HG03558 (cell line): ENCODE results near the gene VIPAS39.
"Not testable (repeated sequence)": the region's sequence is repeated elsewhere in the genome, so short reads cannot be mapped to it uniquely, and the experiment has no call there.

Experiments
- ATAC-seq: cut with Tn5 transposase; IDR thresholded peaks from one replicate; pipeline ENCODE4 v1.9.1; 2021; ENCODE audit warnings: moderate number of reproducible peaks; ENCODE audit not compliant: unreplicated experiment; ENCODE audit errors: extremely low read depth

The VIPAS39 gene

DNA sequence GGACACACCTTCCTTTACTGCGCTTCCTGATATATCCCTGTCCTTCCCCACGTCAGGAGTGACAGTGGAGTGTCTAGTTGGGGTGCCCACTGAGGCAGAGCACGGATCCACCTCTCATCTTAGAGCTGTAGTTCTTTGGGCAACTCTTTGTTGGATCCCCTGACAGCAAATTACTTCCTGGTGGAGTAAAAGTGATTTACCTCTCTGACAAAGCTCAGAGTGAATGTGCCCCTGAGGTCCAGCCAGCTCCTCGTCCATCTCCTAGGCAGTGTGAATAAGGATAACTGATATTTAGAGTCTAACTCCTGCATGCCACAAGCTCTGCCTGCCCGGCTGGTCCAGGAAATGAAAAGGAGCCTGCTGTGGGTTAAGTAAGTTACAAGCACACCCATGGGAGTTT lies 16.5 kb upstream of the VIPAS39 start:
- ATAC-seq = no peak

DNA sequence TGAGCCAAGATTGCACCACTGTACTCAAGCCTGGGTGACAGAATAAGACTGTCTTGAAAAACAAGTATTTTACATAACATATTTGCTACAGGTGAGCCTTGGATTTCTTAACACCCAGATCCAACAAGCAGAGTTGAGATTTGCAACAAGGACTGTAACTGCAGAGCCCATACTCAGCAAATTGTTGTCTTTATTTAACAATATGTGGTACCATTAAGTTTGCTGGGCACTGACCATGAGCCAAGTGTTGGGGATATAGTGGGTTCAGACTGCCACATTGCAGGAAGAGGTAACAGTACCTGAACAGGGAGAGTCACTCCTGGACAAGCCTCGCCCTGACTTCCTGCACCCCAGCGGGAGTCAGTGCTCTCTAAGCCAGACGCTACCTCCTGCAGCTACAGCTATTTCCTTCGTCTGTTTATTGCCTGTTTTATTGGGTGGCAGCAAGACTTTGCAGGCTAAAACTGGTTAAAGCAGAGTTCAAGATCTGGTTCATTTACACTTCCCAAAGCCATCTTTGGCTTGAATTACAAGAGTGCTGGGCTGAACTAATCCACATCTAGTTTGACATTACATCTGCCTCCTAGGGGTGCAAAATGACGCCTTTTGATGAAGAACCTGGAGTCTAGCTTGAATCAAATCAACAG lies 12.9 kb upstream of the VIPAS39 start:
- no peak for ATAC-seq

DNA sequence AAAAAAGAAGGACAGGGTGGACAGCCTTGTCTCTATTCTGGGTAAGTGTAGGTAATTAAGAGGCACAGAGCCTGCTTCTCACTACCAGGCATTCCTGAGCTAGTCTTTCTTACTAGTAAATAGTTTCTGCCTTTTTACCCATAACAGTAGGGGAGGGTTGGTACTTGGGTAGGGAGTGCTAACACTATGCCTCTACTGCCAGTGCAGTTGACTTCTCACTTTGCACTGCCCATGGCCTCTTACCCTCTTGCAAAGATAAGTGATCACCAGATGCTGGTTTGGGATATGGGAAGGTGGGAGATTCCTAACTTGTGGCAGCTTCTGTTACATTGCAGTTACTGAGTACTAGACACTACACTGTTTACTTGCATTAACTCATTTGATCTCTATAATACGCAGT lies 12.1 kb upstream of the VIPAS39 start:
- ATAC-seq = no peak

DNA sequence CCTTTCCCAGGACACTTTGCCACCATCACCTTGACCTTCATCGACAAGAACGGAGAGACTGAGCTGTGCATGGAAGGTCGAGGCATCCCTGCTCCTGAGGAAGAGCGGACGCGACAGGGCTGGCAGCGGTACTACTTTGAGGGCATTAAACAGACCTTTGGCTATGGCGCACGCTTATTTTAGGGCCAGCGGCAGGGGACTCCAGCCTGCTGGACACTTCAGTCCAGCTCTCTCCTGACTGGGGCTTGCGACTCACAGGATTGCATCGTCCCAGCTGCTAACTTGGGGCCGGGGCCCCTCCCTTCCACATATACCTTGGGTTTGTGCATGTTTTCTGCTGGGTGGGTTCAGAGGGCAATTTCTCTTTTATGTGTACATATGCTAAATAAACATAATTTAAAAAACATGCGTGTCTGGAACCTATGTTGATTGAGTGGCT lies 11.7 kb upstream of the VIPAS39 start:
- ATAC-seq = no peak

DNA sequence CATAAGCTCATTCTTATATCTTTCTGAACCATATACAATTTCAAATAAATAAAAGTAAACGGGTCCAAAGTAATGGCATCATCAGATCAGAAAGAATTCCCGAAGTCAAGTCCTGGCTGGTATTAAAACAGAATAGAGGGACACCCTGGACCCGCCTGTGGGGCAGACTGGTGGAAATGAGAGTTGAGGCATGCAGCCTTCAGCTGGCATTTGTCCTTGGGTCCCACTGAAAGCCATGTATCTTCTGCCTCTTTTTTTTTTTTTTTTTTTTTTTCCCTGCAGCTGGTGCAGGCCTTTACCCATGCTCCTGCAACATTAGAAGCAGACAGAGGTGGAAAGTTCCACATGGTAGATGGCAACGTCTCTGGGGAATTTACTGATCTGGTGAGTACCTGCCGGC lies 10.4 kb upstream of the VIPAS39 start:
- no peak for ATAC-seq

DNA sequence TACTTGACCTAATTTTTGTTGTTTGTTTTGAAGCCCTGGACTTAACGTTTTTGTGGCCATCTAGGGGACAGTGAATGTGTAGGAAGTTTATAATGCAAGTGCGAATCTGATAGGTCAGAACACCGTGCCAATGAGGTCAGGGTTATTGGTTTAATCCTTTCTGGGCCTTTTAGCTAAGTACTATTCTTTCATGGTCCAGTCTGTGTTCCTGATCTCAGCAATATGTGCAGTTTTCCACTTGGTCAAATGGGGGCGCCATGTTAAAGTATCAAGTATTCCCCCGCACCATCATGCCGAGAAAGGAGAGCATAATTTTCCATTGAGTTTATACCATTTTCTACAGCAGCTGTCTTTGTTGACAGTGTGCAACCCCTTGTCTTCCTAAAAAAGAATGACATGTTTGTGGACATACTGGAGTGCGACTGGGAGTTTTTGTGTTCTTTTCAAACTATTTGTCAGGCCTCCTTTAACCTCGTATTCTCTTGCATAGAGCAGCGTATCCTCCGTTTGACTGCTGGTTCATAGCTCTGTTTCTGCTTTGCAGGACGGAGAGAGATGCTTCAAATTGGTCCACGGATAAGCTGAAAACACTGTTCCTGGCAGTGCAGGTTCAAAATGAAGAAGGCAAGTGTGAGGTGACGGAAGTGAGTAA lies 1.8 kb upstream of the VIPAS39 start:
- no peak for ATAC-seq

DNA sequence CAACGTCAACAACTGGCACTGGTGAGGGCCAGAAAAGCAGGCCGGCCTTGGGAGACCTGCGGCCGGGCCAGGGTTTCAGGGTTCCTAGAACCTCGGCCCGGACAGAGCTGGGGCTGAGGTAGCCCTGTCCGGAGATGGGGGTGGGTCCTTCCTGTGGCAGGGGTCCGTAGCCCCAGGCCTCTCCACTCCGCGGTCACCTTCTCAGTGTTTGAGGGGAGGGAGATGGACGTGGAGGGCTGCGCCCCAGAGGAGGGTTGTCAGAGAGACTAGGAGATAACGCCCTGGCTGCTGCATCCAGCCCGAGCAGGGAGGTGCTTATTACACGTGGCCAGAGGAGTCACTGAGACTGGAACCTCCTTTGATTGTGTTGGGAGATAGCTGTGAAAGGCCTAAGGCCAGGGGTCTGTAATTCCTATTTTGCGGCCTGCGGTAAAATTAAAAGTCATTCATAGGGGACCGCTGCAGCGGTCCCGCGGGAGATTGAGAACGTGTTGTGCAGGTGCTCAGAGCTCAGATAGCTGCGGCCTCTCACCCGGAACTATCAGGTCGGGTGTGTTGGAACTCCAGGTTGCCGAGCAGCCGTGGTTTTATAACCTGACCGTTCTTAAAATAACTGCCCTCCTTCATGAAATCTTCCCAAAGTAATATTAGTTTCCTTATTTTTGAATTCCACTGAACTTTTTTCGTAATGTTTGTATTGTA lies 999 bp upstream of the VIPAS39 start:
- no peak for ATAC-seq

DNA sequence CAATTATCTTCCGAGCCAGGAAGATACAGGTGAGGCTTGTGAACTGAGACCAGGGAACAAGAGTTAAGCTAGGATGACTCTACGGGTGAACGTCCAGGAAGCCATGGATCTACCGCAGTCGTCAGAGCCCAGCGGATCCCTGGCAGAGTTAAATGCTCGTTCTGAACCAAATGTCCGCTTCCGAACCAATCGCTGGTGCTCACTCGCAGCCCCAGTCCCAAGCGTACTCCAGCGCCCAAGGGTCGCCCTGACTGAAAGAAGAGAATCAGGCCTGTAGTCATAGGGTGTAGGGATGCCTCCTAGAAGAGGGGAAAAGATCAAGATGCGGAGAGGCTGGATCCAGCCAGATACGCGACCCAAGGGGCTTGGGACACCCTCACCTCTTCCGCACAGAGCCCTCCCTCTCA lies 283 bp downstream of the VIPAS39 start:
- no peak for ATAC-seq

DNA sequence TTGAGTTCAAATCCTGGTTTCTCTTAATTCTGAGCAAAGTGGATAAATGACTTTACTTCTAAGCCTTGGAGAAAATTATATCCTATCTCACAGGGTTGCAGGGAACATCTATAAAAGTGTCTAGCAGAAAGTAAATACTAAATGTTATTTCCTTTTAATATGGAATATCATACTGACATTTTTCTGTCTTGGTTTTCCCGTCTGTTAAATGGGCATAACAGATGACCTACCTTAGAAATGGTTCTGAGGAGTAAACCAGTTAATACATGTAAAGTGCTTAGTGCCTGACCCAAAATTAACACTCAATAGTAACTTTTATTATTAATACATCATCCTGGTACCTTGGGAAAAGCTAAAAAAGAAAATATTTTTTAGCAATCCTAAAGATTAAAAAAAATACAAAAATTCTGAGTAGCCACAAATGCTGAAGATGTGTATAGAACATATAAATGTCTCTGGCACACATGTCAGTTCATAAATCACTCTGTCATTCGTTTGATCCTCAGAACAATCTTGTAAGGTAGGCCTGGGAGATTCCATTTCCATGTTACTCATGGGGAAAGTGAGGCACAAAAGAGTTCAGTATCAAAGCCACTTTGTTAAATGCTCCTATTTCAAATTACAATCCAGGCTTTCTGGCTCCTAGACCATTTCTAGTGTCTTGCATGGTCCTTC lies 1.3 kb downstream of the VIPAS39 start:
- ATAC-seq = no peak

DNA sequence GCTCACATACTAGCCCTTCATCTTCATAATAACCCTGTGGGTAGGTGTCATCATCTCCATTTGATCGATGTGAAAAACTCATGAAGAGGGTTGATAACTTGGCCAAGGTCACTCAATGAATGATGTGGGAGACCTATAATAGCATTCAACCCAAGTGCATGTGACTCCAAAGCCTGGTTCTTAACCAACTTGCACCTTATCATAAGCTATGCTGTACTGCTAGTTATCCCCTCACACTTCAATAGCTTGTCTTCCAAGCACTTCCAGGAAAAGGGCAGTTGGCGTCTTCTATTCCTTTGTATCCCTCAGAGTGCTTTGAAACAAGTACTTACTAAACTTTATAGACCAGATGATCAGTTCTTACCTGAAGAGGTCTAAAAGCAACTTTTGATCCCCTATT lies 15.2 kb downstream of the VIPAS39 start:
- ATAC-seq = no peak

DNA sequence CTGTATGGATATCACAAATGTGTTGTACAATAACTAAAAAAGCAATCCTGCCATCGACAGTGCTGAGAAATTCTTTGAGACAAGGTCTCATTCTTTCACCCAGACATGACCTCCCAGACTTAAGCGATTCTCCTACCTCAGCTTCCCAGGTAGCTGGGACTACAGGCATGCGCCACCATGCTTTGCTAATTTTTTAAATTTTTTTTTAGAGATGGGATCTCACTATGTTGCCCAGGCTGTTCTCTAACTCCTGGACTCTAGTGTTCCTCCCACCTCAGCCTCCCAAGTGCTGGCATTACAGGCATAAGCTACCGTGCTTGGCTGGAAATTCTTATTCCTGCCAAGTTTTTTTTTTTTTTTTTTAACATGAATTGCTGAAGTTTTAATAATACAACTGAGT lies 17.5 kb downstream of the VIPAS39 start:
- ATAC-seq = no peak

DNA sequence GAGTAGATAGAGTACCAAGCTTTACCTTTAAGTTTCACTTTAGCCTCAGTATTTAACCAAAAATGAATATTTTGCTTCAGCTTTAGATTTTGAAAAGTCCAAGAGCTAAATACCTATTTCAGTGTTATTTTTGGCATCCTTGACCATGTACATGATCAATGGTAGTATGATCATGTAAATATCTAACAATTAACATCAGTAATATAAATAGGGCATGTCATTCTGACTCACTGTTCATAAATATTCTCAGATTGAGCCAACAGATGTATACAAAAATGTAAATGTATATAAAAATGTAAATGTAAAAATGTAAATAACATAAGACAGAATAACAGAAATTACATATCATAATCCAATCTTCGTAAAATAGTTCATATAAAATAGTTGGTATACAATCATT lies 18.8 kb downstream of the VIPAS39 start:
- no peak for ATAC-seq

DNA sequence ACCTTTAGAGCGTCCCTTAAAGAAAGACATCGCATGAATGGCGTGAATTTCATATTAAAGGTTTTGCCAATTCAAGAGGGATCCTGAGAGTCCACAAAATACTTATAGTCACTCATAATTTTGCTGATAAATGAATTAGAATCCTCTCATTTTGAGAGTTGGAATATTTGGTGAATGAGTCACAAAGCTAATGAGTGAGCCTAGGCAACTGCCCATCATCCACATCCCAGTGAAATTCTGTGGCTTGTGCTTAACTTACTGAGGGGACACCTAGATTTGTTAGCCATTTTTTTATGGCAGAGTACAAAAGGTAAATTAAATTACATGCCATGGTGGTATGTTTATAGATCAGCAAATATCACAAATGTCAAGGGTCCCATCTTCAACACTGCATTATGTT lies 21.4 kb downstream of the VIPAS39 start:
- no peak for ATAC-seq

DNA sequence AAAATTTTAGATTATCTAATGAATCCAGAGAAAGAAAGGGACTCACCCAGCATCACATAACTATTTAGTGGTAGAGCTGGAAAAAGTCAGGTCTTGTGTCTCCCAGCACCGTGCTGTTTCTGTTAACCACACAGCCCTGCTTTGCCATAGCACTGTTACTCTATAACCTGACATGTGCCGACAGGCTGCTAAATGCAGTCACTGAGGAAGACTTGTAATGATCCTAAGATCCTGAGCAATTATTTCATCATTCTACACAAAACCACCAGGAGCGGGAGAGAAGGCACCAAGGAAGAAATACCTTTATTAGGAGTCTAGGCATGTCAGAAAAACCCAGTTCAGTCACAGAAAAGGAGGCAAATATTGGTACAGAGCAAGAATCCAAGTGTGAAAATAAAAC lies 31.0 kb downstream of the VIPAS39 start:
- no peak for ATAC-seq

DNA sequence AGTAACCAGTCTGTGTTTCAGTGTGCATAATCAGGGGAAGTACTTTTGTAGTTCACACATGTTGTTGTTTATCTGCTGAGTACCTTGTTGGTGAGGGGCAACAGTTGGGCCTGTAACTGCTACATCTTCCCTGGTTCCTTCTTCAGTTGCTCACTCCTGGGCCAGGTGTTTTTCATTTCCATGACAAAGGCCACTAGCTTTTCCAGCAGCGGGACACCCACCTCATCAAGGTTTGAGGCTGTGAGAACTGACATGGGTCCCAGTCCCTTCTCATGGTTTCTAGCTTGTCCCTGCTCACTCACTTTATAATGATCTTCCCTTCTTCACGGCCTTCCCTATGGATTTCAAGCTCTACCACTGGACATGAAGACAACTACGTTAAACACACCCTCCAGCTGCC lies 32.5 kb downstream of the VIPAS39 start:
- no peak for ATAC-seq

DNA sequence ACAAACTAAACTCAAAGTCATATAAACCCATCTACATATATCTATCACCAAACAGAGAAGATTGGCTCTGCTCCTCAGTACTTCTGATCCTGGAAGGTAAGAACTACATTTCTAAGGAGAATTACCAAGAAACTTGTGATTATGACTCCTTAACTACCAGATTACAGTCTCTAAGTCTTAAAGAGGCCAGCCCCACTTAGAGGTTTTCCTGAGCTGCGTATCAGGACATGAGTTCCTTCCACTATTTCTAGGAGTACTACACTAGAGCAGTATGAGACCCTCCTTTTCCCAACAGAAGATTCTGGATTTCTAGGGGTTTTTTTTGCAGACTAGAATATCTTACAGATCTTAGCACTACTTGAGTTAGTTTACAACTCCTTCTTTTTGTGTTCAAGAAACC lies 34.0 kb downstream of the VIPAS39 start, which contains the start of gene NOXRED1:
Gene NOXRED1, minus strand, starts transcription at position 101 of the 400 bp plus-strand sequence. CDS start 634 bp downstream, outside the sequence.
- ATAC-seq = no peak

DNA sequence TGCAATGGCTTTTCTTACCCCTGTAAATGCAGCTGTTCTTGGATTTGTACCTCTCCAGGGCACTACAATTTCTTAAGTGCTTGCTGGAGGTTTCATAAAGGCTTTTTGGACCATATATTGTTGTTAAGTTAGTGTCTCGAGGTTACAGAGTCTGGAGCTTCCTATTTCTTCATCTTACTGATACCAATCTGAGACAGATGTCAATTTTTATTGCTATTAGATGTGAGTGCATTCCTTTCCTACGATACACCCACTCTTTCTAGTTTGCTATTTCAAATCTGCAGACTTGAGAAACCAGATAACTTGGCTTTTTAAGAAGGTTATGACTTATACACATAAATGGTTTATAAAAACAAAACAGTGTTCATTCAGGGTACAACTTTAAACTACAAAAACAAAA lies 36.2 kb downstream of the VIPAS39 start:
- no peak for ATAC-seq

DNA sequence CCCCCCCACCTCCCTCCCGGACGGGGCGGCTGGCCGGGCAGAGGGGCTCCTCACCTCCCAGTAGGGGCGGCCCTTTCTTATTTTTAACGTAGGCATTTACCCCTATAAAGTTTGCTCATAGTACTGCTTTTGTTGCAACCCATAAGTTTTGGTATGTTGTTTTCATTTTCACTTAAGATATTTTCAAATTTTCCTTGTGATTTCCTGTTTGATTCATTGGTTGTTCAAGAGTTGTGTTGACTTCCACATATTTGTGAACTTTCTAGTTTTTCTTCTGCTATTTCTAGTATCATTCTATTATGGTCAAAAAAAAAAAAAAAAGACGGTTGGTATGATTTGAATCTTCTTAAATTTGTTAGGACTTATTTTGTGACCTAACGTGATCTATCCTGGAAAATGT lies 40.6 kb downstream of the VIPAS39 start:
- ATAC-seq = no peak

DNA sequence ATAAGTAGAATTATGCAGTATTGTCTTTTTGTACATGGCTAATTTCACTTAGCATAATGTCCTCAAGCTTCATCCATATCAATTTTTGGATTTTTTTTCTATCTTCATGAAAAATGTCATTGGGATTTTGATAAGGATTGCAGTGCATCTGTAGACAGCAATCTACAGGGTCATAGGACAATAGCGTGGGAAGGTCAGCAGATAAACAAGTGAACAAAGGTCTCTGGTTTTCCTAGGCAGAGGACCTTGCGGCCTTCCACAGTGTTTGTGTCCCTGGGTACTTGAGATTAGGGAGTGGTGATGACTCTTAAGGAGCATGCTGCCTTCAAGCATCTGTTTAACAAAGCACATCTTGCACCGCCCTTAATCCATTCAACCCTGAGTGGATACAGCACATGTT lies 41.3 kb downstream of the VIPAS39 start:
- ATAC-seq = not testable (repeated sequence)

DNA sequence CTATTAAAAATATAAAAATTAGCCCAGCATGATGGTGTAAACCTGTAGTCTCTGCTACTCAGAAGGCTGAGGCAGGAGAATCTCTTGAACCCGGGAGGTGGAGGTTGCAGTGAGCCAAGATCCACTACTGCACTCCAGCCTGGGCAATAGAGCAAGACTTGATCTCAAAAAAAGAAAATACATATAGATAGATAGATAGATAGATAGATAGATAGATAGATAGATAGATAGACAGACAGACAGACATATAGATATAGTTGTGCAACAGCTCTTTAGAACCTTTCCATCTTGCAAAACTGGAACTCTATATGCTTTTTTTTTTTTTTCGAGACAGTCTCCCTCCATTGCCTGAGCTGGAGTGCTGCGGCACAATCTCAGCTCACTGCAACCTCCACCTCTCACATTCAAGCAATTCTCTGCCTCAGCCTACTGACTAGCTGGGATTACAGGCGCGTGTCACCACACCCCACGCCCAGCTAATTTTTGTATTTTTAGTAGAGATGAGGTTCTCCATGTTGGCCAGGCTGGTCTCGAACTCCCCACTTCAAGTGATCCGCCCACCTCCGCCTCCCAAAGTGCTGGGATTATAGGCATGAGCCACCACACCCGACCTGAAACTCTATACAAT lies 41.9 kb downstream of the VIPAS39 start:
- ATAC-seq = not testable (repeated sequence)

DNA sequence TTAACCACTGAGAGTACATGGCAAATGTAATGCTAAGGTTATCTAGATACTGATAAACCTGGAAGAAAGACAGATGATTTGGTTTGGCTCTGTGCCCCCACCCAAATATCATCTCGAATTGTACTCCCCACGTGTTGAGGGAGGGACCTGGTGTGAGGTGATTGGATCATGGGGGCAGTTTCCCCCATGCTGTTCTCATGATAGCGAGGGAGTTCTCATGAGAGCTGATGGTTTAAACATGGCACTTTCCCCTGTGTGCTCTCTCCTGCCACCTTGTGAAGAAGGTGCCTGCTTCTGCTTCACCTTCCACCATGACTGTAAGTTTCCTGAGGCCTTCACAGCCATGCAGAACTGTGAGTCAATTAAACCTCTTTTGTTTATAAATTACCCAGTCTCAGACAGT lies 48.3 kb downstream of the VIPAS39 start:
- no peak for ATAC-seq
